Lower lobe of right lung (tissue), 2 donors: Measurements from ENCODE around the gene SNCB. TPM values are rescaled to one million over a fixed set of nuclear protein-coding genes. Genes with fewer than 3 reads are reported as not detected.
A peak's percentile ranks its signal among the peaks of the same experiment; 100 is the strongest.

Experiments used
- ATAC-seq, 2 donors: fragments of 200-7000 bp; cut with Tn5 transposase; one replicate each; pipeline ENCODE4 v1.9.1; 2020 to 2022; ENCODE audit warnings: mild to moderate bottlenecking in 2 of 2, moderate library complexity in 2 of 2
- DNase-seq: peaks from one replicate; pipeline ENCODE4 v3.0.0-alpha.2; 2020
- H3K27ac ChIP-seq: fragments of 200-600 bp; one replicate; pipeline ENCODE4 v1.8.0; 2022
- H3K27me3 ChIP-seq: fragments of 200-600 bp; one replicate; pipeline ENCODE4 v1.8.0; 2022; ENCODE audit warnings: low read depth
- H3K36me3 ChIP-seq: fragments of 200-600 bp; one replicate; pipeline ENCODE4 v1.8.0; 2022; ENCODE audit warnings: mild to moderate bottlenecking
- H3K4me1 ChIP-seq: fragments of 200-600 bp; one replicate; pipeline ENCODE4 v1.8.0; 2022
- H3K4me3 ChIP-seq: fragments of 200-600 bp; one replicate; pipeline ENCODE4 v1.8.0; 2022; ENCODE audit warnings: mild to moderate bottlenecking
- H3K9me3 ChIP-seq: fragments of 200-600 bp; one replicate; pipeline ENCODE4 v1.8.0; 2022
- intact Hi-C: fragments of 100-400 bp; cut with DNase I; formaldehyde crosslinking; loops from one replicate; pipeline ENCODE4 v1.11.0; 2022
- total RNA-seq: library from RNA; stranded (reverse); fragmentation: NEBNext Ultra II Directional; extraction: Animal tissue kit (Norgen Biotek cat#: 25700); gene quantifications from one replicate; pipeline ENCODE4 v1.2.1, GENCODE V29; 2021
- TF ChIP-seq, protein P1 (sequence below): fragments of 200-600 bp; IDR thresholded peaks from one replicate; pipeline ENCODE4 v1.8.0; 2022; ENCODE audit warnings: antibody characterized with exemption, mild to moderate bottlenecking
- donor health status: DM: no; HTN: yes; CAD: no; lungs with severe emphysema.

SNCB gene
- total RNA-seq, 1 donor from 2014 or later: not detected

DNA sequence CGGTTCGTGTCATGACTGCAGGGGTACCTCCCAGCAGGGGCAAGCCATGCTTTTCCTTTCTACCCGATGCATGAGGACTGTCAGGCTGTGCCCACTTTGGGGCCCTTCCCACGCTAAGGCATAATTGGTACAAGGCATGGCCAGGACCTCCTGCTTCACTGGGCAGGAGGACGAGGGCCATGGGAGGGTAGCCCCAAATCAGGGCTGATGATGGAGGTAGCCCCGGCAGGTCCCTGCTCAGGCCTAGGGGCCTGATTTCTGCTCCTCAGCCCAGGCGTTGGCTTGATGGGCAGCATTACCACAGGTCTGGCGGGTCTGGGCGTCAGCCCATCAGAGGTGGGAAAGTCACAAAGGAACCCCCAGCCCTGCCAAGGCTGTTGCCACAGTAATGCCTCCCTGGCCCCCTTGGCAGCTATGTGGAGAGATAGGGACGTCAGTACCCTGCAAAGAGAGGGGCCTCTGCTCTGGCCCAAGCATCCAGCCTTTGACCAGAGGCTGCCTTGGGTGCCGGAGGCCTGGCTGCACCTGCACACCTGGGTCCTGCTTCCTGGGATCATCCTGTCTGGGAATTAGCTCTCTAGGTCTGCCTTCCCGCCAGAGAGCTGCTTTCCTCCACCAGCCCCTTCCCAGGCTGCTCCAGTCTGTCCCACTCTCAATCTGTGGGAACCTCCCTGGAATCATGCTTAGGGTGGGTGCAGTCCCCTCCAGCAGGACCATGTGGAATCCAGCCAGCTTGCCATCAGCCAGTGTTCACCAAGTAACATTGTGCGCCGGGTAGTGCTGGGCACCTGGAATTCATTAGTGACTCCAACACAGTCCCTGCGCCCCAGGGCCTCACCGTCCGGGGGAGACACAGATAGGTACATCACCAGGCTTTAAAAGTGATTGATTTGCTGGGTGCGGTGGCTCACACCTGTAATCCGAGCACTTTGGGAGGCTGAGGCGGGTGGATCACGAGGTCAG is 32.3 kb upstream of the SNCB start:
- TF ChIP-seq, protein P1, sequence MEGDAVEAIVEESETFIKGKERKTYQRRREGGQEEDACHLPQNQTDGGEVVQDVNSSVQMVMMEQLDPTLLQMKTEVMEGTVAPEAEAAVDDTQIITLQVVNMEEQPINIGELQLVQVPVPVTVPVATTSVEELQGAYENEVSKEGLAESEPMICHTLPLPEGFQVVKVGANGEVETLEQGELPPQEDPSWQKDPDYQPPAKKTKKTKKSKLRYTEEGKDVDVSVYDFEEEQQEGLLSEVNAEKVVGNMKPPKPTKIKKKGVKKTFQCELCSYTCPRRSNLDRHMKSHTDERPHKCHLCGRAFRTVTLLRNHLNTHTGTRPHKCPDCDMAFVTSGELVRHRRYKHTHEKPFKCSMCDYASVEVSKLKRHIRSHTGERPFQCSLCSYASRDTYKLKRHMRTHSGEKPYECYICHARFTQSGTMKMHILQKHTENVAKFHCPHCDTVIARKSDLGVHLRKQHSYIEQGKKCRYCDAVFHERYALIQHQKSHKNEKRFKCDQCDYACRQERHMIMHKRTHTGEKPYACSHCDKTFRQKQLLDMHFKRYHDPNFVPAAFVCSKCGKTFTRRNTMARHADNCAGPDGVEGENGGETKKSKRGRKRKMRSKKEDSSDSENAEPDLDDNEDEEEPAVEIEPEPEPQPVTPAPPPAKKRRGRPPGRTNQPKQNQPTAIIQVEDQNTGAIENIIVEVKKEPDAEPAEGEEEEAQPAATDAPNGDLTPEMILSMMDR: no peak
- Histone ChIP-seq H3K27ac (no peak overlapping the region), H3K9me3 (no peaks in the 10 kb centered on the region), H3K4me1 (peaks cover 25% of the 10 kb centered on the region), H3K27me3 (peaks cover 9% of the 10 kb centered on the region), H3K36me3 (peaks cover 3% of the 10 kb centered on the region), H3K4me3 (no peak overlapping the region)
- DNase-seq: no peak
- intact Hi-C loops: no loop called here
- ATAC-seq: no peak

DNA sequence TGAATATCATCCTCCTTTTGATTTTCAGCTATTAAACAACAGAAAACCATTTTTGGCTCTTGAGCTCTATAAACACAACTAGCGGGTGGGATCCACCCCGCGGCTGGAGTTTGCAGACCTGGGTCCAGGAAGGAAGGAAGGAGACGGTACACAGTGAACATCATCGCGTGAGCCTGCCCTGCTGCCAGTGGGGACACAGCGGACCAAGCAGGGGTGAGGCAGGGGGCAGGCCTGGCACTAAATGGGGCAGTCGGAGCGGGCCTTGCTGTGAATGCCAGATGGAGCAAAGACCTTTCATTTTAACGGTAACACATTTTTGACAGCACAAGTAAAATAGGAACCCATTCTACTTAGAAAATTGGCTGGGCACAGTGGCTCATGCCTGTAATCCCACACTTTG is 31.3 kb upstream of the SNCB start:
- no peak overlapping the region for H3K4me3 ChIP-seq
- intact Hi-C loops: no loop called here
- peaks cover 9% of the 10 kb centered on the region for H3K27me3 ChIP-seq
- peaks cover 25% of the 10 kb centered on the region for H3K4me1 ChIP-seq
- H3K36me3 ChIP-seq: peaks cover 13% of the 10 kb centered on the region
- no peaks in the 10 kb centered on the region for H3K9me3 ChIP-seq
- TF ChIP-seq, protein P1: no peak
- ATAC-seq: no peak
- no peak overlapping the region for H3K27ac ChIP-seq
- no peak for DNase-seq

DNA sequence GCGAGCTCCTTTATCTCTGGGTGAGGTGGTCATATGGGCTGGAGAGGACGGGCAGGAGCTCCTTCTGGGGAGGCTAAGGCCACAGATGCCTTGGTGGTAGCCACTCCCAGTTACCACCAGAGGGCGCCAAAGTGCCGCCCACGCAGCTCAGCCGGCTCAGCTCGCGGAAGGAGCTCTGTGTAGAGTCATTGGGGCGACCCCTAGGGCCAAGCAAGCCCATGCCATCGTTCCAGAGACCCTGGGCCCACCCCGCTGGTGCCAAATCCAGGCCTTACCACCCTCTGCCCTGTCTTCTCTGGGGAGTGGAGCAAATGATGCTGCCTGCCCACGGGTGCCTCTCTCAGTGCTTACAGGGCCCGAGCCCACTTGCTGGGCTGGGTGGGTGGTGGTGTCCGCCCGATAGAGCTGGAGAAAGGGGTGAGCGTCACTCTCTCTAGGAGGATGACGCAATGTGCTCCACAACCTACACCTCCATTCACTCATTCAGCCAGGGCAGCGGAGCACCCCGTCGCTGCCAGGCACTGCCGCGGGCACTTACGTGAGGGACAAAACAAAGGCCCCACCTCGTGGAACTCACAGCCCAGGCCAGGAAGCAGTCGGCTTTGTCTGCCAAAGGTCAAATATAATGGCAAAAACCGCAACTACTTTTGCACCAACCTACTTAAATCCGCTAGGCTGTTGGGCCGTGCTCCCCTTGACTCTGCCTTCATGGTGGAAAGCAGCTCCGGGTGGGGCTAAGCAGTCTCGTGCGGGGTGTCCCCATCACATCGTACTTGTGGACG is 30.7 kb upstream of the SNCB start:
- peaks cover 9% of the 10 kb centered on the region for H3K27me3 ChIP-seq

DNA sequence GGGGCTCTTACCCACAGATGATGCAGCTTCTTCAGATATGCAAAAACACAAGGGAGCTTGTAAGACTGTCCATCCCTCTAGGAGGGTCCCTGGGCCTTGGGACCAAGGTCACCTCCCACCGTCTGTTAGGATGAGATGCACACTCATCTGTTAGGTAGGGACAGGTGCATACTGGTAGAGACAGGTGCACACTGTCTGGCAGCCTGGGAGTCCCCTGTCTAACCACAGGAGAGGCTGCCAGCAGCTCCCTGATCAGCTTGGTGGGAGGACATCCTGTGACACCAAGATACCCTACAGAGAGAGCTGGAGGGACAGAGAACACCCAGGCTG is 30.2 kb upstream of the SNCB start:
- Histone ChIP-seq H3K27me3 (peaks cover 9% of the 10 kb centered on the region), H3K9me3 (no peaks in the 10 kb centered on the region), H3K4me3 (no peak overlapping the region), H3K36me3 (peaks cover 20% of the 10 kb centered on the region), H3K27ac (no peak overlapping the region), H3K4me1 (peaks cover 25% of the 10 kb centered on the region)
- no peak for DNase-seq
- intact Hi-C loops: no loop called here
- ATAC-seq: no peak
- TF ChIP-seq, protein P1: no peak

More for the DNA sequence above, 30.7 kb upstream of the SNCB start:
- peaks cover 25% of the 10 kb centered on the region for H3K4me1 ChIP-seq
- H3K27ac ChIP-seq: no peak overlapping the region
- no peak overlapping the region for H3K4me3 ChIP-seq
- intact Hi-C loops: no loop called here
- DNase-seq: peak; percentile 81
- H3K36me3 ChIP-seq: peaks cover 16% of the 10 kb centered on the region
- ATAC-seq: peak; percentile 79 to 80
- TF ChIP-seq, protein P1: peak; percentile 98
- H3K9me3 ChIP-seq: no peaks in the 10 kb centered on the region

DNA sequence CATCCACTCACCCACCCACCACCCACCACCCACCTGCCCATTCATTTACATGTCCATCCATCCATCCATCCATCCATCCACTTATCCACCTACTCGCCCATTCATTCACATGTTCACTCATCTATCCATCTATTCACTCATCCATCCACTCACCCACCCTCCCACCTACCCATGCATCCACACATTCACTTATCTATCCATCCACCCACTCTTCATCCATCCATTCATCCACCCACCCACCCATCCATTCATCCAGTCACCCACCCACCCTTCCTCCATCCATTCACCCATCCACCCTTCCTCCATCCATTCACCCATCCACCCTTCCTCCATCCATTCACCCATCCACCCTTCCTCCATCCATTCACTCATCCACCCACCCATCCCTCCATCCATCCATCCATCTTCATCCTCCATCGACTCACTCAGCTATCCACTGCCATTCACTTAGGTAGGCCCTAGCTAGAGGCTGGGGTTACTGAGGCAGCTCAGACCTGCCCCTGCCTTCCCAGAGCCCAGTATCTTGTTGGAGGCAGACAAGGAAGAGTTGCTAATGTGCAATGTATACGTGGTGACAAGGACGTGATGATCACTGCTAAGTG is 29.6 kb upstream of the SNCB start:
- Histone ChIP-seq H3K27ac (no peak overlapping the region), H3K4me1 (peaks cover 25% of the 10 kb centered on the region), H3K27me3 (peaks cover 9% of the 10 kb centered on the region), H3K9me3 (no peaks in the 10 kb centered on the region), H3K4me3 (no peak overlapping the region), H3K36me3 (peaks cover 24% of the 10 kb centered on the region)
- no peak for DNase-seq
- ATAC-seq: no peak
- intact Hi-C loops: no loop called here
- TF ChIP-seq, protein P1: no peak
